Measurements from ENCODE around the gene TATDN2. TPM values are rescaled to one million over a fixed set of nuclear protein-coding genes. Genes with fewer than 3 reads are reported as not detected.

TATDN2 gene
- total and polyA plus RNA-seq, 9 of the 15 experiments (the other 6 are each of a cell fraction or from before 2014, with no cell fraction given): 5.2 to 44.7 (median 25.8) TPM

DNA sequence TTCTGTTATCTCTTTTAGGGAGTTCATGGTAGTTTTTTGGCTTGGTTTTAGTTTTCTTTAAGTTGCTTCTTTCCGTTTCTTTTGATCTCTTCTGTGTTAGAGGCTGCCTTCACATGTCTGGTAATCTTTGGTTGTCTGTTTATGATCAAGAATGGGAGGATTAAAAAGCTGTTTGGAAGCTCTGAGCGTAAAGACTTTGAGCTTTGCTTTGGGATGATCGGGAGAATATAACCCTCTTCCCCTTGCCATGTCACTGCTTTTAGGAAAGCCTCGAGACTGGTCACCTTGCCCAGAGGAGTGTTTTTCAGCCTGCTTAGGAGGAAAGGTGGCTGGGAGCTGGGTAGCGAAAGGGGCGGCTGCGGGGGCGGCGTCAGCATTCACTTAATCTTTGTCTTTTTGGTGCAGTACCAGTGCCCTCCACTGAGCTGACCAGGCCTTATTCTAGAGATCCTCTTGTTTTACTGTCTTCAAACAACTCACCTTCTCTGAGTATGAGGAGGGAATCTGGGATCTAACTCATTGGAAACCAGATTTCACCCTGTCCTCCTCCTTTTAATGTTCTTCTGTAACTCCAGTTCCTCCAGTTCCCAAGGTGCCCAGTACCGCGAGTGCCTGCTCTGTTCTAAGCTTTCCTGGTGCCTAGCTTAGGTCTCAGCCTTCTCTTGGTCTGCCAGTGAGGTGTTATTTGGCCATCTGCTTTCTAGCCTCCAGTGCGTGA lies 15.5 kb downstream of the TATDN2 start:
- WGBS (ENCODE audit: insufficient coverage, low coverage, missing lambda C conversion rate): 44% methylated on average over 12 of the region's 12 CpGs
- H3K36me3 ChIP-seq (ENCODE audit: control insufficient read depth, insufficient read depth, low read length): peaks cover 93% of the 10 kb centered on the region
- peak; percentile 99 for ATAC-seq
- BruUV-seq (replicated peaks): no TSS peak
- intact Hi-C loops (cut with micrococcal nuclease): no loop called here
- no peaks in the 10 kb centered on the region for H3K27me3 ChIP-seq (ENCODE audit: control insufficient read depth in 2 of 2, insufficient read depth in 2 of 2, low read length in 2 of 2)
- peaks cover 70% of the 10 kb centered on the region for H3K79me2 ChIP-seq (ENCODE audit: control insufficient read depth, insufficient read depth, low read length)
- H3K9me1 ChIP-seq (ENCODE audit: control insufficient read depth, insufficient read depth, low read length): no peaks in the 10 kb centered on the region
- peak; percentile 88 for FAIRE-seq
- H3K4me3 ChIP-seq: no peak overlapping the region
- H3K9me3 ChIP-seq (replicated peaks; ENCODE audit: control insufficient read depth, insufficient read depth, low read depth, low read length): no peaks in the 10 kb centered on the region
- peak; percentile 74 to 82 (median 77) for DNase-seq (ENCODE audit: extremely low read depth in 1 of 4, low spot score in 3 of 4)
- in situ Hi-C loops (cut with MboI): no loop called here
- peak overlapping the region in 1 of 2 experiments; percentile 65; a peak in 1 of 4 replicates for H3K9ac ChIP-seq (ENCODE audit: insufficient read depth in 1 of 2, low read depth in 2 of 2, low read length in 2 of 2)
- peaks cover 7 to 10% of the 10 kb centered on the region in 2 experiments; a peak in 4 of 5 replicates for H3K4me1 ChIP-seq (replicated peaks in 1 of 2; ENCODE audit: control insufficient read depth in 2 of 2, insufficient read depth in 2 of 2, low read length in 2 of 2)
- peak overlapping the region; percentile 40; the same call in 2 of the 3 replicates for H3K27ac ChIP-seq (ENCODE audit: extremely low read depth, low read depth, low read length)
- ChIA-PET POLR2A (interaction anchor here (0.5 to 3.1 kb wide), 13 partner anchors 9 to 471 kb away, joined by 3 to 16 read pairs (median 5); partner anchors contain the start of genes ARPC4, GHRL, SEC13 and TATDN2), CTCF (ENCODE audit: low intra/inter-chr PET ratio) (no interaction called here)
- H4K20me1 ChIP-seq (replicated peaks; ENCODE audit: control insufficient read depth, insufficient read depth, low read length): peaks cover 8% of the 10 kb centered on the region
- H3K4me2 ChIP-seq (ENCODE audit: insufficient read depth, low read length): peak overlapping the region; percentile 55
- peak overlapping the region; percentile 33; the same call in 1 of the 2 replicates for H2AFZ ChIP-seq (ENCODE audit: low read depth, low read length)
- TF ChIP-seq, protein P1, sequence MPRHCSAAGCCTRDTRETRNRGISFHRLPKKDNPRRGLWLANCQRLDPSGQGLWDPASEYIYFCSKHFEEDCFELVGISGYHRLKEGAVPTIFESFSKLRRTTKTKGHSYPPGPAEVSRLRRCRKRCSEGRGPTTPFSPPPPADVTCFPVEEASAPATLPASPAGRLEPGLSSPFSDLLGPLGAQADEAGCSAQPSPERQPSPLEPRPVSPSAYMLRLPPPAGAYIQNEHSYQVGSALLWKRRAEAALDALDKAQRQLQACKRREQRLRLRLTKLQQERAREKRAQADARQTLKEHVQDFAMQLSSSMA (CRISPR knock-in tag; IDR thresholded peaks at IDR 0.05): no peak
- 0 out of 2 replicates have a peak, but pooled peaks have one; percentile 25 for TF ChIP-seq HDAC2 (IDR thresholded peaks at IDR 0.05)
- TF ChIP-seq, protein P2, sequence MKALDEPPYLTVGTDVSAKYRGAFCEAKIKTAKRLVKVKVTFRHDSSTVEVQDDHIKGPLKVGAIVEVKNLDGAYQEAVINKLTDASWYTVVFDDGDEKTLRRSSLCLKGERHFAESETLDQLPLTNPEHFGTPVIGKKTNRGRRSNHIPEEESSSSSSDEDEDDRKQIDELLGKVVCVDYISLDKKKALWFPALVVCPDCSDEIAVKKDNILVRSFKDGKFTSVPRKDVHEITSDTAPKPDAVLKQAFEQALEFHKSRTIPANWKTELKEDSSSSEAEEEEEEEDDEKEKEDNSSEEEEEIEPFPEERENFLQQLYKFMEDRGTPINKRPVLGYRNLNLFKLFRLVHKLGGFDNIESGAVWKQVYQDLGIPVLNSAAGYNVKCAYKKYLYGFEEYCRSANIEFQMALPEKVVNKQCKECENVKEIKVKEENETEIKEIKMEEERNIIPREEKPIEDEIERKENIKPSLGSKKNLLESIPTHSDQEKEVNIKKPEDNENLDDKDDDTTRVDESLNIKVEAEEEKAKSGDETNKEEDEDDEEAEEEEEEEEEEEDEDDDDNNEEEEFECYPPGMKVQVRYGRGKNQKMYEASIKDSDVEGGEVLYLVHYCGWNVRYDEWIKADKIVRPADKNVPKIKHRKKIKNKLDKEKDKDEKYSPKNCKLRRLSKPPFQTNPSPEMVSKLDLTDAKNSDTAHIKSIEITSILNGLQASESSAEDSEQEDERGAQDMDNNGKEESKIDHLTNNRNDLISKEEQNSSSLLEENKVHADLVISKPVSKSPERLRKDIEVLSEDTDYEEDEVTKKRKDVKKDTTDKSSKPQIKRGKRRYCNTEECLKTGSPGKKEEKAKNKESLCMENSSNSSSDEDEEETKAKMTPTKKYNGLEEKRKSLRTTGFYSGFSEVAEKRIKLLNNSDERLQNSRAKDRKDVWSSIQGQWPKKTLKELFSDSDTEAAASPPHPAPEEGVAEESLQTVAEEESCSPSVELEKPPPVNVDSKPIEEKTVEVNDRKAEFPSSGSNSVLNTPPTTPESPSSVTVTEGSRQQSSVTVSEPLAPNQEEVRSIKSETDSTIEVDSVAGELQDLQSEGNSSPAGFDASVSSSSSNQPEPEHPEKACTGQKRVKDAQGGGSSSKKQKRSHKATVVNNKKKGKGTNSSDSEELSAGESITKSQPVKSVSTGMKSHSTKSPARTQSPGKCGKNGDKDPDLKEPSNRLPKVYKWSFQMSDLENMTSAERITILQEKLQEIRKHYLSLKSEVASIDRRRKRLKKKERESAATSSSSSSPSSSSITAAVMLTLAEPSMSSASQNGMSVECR (CRISPR knock-in tag; IDR thresholded peaks at IDR 0.05): no peak
- TF ChIP-seq LARP7 (IDR thresholded peaks at IDR 0.05): no peak
- TF ChIP-seq, protein P3, sequence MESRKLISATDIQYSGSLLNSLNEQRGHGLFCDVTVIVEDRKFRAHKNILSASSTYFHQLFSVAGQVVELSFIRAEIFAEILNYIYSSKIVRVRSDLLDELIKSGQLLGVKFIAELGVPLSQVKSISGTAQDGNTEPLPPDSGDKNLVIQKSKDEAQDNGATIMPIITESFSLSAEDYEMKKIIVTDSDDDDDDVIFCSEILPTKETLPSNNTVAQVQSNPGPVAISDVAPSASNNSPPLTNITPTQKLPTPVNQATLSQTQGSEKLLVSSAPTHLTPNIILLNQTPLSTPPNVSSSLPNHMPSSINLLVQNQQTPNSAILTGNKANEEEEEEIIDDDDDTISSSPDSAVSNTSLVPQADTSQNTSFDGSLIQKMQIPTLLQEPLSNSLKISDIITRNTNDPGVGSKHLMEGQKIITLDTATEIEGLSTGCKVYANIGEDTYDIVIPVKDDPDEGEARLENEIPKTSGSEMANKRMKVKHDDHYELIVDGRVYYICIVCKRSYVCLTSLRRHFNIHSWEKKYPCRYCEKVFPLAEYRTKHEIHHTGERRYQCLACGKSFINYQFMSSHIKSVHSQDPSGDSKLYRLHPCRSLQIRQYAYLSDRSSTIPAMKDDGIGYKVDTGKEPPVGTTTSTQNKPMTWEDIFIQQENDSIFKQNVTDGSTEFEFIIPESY (CRISPR knock-in tag; IDR thresholded peaks at IDR 0.05): peak; percentile 73
- TF ChIP-seq, protein P4, sequence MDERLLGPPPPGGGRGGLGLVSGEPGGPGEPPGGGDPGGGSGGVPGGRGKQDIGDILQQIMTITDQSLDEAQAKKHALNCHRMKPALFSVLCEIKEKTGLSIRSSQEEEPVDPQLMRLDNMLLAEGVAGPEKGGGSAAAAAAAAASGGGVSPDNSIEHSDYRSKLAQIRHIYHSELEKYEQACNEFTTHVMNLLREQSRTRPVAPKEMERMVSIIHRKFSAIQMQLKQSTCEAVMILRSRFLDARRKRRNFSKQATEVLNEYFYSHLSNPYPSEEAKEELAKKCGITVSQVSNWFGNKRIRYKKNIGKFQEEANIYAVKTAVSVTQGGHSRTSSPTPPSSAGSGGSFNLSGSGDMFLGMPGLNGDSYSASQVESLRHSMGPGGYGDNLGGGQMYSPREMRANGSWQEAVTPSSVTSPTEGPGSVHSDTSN (CRISPR knock-in tag; IDR thresholded peaks at IDR 0.05; ENCODE audit: low read depth): no peak
- TF ChIP-seq, protein P4 (tag; conservative IDR thresholded peaks at IDR 0.05; ENCODE audit: low read depth): peak; percentile 74
- TF ChIP-seq, protein P5, sequence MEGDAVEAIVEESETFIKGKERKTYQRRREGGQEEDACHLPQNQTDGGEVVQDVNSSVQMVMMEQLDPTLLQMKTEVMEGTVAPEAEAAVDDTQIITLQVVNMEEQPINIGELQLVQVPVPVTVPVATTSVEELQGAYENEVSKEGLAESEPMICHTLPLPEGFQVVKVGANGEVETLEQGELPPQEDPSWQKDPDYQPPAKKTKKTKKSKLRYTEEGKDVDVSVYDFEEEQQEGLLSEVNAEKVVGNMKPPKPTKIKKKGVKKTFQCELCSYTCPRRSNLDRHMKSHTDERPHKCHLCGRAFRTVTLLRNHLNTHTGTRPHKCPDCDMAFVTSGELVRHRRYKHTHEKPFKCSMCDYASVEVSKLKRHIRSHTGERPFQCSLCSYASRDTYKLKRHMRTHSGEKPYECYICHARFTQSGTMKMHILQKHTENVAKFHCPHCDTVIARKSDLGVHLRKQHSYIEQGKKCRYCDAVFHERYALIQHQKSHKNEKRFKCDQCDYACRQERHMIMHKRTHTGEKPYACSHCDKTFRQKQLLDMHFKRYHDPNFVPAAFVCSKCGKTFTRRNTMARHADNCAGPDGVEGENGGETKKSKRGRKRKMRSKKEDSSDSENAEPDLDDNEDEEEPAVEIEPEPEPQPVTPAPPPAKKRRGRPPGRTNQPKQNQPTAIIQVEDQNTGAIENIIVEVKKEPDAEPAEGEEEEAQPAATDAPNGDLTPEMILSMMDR (IDR thresholded peaks at IDR 0.05 in 2 of 3, conservative IDR thresholded peaks at IDR 0.05 in 1 of 3; ENCODE audit: insufficient read depth in 2 of 3, low read depth in 1 of 3, low read length in 3 of 3): peak; percentile 53 to 79 (median 65)

Data from K562 (cell line).